Fibroblast of villous mesenchyme (primary cell): Measurements from ENCODE around the gene POLE. TPM values are rescaled to one million over a fixed set of nuclear protein-coding genes. Genes with fewer than 3 reads are reported as not detected.

Experiments used
- DNase-seq: peaks from one replicate; pipeline ENCODE4 v3.0.0-alpha.2; 2010; ENCODE audit warnings: low read depth
- H3K4me3 ChIP-seq: 2 replicates; pipeline ENCODE4 v1.5.1; 2011; ENCODE audit warnings: low read depth, mild to moderate bottlenecking, low read length
- CTCF ChIP-seq: IDR thresholded peaks from 2 replicates; pipeline ENCODE4 v1.5.1; 2012; ENCODE audit warnings: low read depth, mild to moderate bottlenecking, low read length; ENCODE audit not compliant: insufficient read depth
- total RNA-seq: library from RNA; depleted of rRNA; stranded (reverse); fragments of >200 nt; gene quantifications from 2 replicates; pipeline ENCODE4 v1.2.3, GENCODE V29; 2012

POLE gene
- total RNA-seq, 1 donor = 26.3 TPM

GRCh38 chr12:132723764-132724140 is 36.6 kb upstream of the POLE start:
- DNase-seq = peak; percentile 57
- TF ChIP-seq CTCF = no peak
- no peak overlapping the region for H3K4me3 ChIP-seq

DNA sequence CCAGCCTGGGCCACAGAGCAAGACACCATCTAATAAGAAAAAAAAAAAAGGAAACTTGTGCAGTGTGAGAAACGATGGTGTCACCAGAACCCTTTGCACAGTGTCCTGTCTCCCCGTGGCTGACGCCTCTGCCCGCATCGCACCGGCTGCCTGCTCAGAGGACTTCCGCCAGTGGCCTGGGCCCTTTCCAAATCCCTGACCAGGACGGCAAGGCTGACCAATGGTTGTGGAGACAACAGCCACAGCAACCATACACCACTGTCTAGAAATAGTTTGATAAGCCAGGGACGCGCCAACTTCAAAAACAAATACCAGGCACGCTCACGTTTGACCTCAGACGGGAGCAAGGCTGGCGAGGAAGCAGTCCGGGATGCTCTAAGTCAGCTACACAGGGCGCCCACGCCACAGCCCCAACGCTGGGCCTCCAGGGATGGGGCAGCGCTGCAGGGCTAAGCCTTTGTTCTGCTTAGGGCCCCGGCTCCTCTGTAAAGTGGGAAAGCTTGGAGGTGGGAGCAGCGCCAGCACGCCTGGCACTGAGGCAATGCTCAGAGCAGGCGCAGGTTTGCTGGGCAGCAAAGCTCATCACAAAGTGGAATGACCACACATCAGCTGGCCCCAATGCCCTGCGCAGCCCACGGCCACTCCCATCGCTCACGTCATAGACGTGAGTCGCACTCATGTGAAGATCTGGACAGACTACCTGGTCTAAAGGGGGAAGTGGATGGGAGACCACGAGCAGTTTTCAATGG is 36.0 kb upstream of the POLE start:
- H3K4me3 ChIP-seq = no peak overlapping the region
- TF ChIP-seq CTCF = no peak
- DNase-seq = no peak

DNA sequence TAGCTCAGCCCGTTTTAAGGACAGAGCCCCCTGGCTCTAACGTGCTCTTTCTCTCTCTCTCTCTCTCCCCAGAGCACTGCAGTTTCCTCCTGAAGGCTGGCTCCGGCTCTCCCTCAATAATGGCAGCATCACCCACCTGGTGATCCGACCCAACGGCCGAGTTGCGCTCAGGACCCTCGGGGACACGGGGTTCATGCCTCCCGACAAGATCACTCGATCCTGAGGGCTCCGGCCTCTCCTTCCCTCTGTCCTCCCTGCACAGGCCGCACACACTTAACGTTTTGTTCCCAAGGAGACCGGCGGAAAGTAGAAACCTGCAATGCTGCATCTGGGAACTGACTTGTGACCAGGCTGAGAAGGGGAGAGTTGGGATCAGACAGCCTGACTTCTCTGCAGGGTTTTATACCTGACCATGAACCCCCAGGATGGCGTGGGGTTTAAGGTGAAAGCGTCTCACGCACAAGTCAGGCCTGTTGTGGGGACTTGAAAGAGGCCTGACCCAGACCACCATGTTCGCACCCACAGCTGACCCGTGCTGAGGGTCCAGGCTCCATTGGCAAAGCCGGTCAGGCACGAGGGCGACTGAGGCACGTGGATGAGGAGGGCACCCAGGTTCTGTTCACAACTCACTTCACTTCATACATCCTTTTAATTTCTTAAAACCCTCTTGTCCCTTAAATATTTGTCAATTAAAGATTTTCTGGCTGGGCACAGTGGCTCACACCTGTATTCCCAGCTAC is 33.6 kb upstream of the POLE start:
- DNase-seq = no peak
- no peak for TF ChIP-seq CTCF
- no peak overlapping the region for H3K4me3 ChIP-seq

GRCh38 chr12:132719954-132720324 is 32.8 kb upstream of the POLE start:
- no peak for TF ChIP-seq CTCF
- H3K4me3 ChIP-seq = no peak overlapping the region
- no peak for DNase-seq

- DNase-seq = no peak
- no peak overlapping the region for H3K4me3 ChIP-seq
Measured at GRCh38 chr12:132719141-132719953, 32.2 kb upstream of the POLE start.

GRCh38 chr12:132718644-132719043 is 31.5 kb upstream of the POLE start:
- no peak for DNase-seq
- no peak for TF ChIP-seq CTCF
- no peak overlapping the region for H3K4me3 ChIP-seq

More at GRCh38 chr12:132719141-132719953, 32.2 kb upstream of the POLE start:
- no peak for TF ChIP-seq CTCF
